Measurements from ENCODE around the gene ZDHHC21. TPM values are rescaled to one million over a fixed set of nuclear protein-coding genes. Genes with fewer than 3 reads are reported as not detected.

The ZDHHC21 gene
- polyA plus RNA-seq, 3 donors, result 0.34 to 2.0 (median 1.0) TPM

- no peak overlapping the region for H3K27ac ChIP-seq (ENCODE audit: low read depth in 1 of 2, low read length in 2 of 2)
- 87% methylated on average over 6 of the region's 7 CpGs for WGBS (ENCODE audit: insufficient coverage)
- peaks cover 0 to 1% (median 0%) of the 10 kb centered on the region in 3 donors for H3K27me3 Mint-ChIP-seq (ENCODE audit: low read depth in 3 of 3)
- H3K27me3 ChIP-seq (ENCODE audit: control insufficient read depth in 2 of 2, insufficient read depth in 2 of 2, low read length in 2 of 2), result no peaks in the 10 kb centered on the region
- no peaks in the 10 kb centered on the region for H3K36me3 ChIP-seq (replicated peaks in 1 of 2; ENCODE audit: control insufficient read depth in 1 of 2, insufficient read depth in 2 of 2, low read length in 2 of 2)
- H3K4me3 ChIP-seq (replicated peaks in 1 of 3; ENCODE audit: low read depth in 2 of 3, low read length in 3 of 3), result no peak overlapping the region
- no peaks in the 10 kb centered on the region for H3K4me1 Mint-ChIP-seq
- peaks cover 4 to 8% of the 10 kb centered on the region in 2 donors for H3K36me3 Mint-ChIP-seq
- no peak overlapping the region for H3K9ac ChIP-seq (ENCODE audit: insufficient read depth, low read length, poor library complexity, severe bottlenecking)
- H3K79me2 ChIP-seq (ENCODE audit: insufficient read depth, low read length), result no peaks in the 10 kb centered on the region
- H3K27ac Mint-ChIP-seq, result peak overlapping the region in 1 of 7 donors; percentile 55
- no peak overlapping the region for H2AFZ ChIP-seq (ENCODE audit: insufficient read depth, low read depth, low read length, poor library complexity, severe bottlenecking)
- peak overlapping the region in 1 of 2 donors; percentile 29 for H3K4me3 Mint-ChIP-seq
- H3K9me3 Mint-ChIP-seq, result peaks cover 14 to 38% (median 23%) of the 10 kb centered on the region in 7 donors
- H4K20me1 ChIP-seq (ENCODE audit: insufficient read depth, low read length), result no peaks in the 10 kb centered on the region
- intact Hi-C loops (cut with micrococcal nuclease), result no loop called here
- peaks cover 7 to 28% of the 10 kb centered on the region in 2 donors for H3K9me3 ChIP-seq (replicated peaks in 1 of 2; ENCODE audit: control insufficient read depth in 1 of 2, insufficient read depth in 1 of 2, low read length in 2 of 2)
- no peak for DNase-seq
- no peak for TF ChIP-seq CTCF (IDR thresholded peaks at IDR 0.05)
- H3K4me1 ChIP-seq (ENCODE audit: control insufficient read depth in 1 of 2, insufficient read depth in 2 of 2, low read length in 2 of 2), result no peaks in the 10 kb centered on the region
- H3K4me2 ChIP-seq (replicated peaks; ENCODE audit: extremely low read depth, low read length, poor library complexity, severe bottlenecking), result no peak overlapping the region
Observed at GRCh38 chr9:14597171-14597799, 95.9 kb downstream of the ZDHHC21 start.

GRCh38 chr9:14593406-14593805, 99.8 kb downstream of the ZDHHC21 start:
- Mint-ChIP-seq H3K9me3 (peaks cover 8 to 26% (median 13%) of the 10 kb centered on the region in 7 donors), H3K4me3 (no peak overlapping the region), H3K36me3 (peaks cover 4 to 8% of the 10 kb centered on the region in 2 donors), H3K4me1 (no peaks in the 10 kb centered on the region), H3K27ac (no peak overlapping the region), H3K27me3 (ENCODE audit: low read depth in 3 of 3) (peaks cover 0 to under 1% (median 0%) of the 10 kb centered on the region in 3 donors)
- Histone ChIP-seq H3K27ac (ENCODE audit: low read depth in 1 of 2, low read length in 2 of 2) (no peak overlapping the region), H3K4me3 (replicated peaks in 1 of 3; ENCODE audit: low read depth in 2 of 3, low read length in 3 of 3) (no peak overlapping the region), H3K36me3 (replicated peaks in 1 of 2; ENCODE audit: control insufficient read depth in 1 of 2, insufficient read depth in 2 of 2, low read length in 2 of 2) (no peaks in the 10 kb centered on the region), H3K9me3 (replicated peaks in 1 of 2; ENCODE audit: control insufficient read depth in 1 of 2, insufficient read depth in 1 of 2, low read length in 2 of 2) (peaks cover 7 to 22% of the 10 kb centered on the region in 2 donors), H3K4me1 (ENCODE audit: control insufficient read depth in 1 of 2, insufficient read depth in 2 of 2, low read length in 2 of 2) (no peaks in the 10 kb centered on the region), H3K79me2 (ENCODE audit: insufficient read depth, low read length) (no peaks in the 10 kb centered on the region), H4K20me1 (ENCODE audit: insufficient read depth, low read length) (no peaks in the 10 kb centered on the region), H2AFZ (ENCODE audit: insufficient read depth, low read depth, low read length, poor library complexity, severe bottlenecking) (no peak overlapping the region), H3K4me2 (replicated peaks; ENCODE audit: extremely low read depth, low read length, poor library complexity, severe bottlenecking) (no peak overlapping the region), H3K9ac (ENCODE audit: insufficient read depth, low read length, poor library complexity, severe bottlenecking) (no peak overlapping the region), H3K27me3 (ENCODE audit: control insufficient read depth in 2 of 2, insufficient read depth in 2 of 2, low read length in 2 of 2) (no peaks in the 10 kb centered on the region)
- WGBS (ENCODE audit: insufficient coverage), result 88% methylated on average over 3 of the region's 3 CpGs
- no peak for TF ChIP-seq CTCF (IDR thresholded peaks at IDR 0.05)
- intact Hi-C loops (cut with micrococcal nuclease), result no loop called here
- no peak for DNase-seq

Measured in CD14-positive monocyte (primary cell).